MM.1S (cell line): ENCODE measurements around the gene RASD2.

Experiments used
- DNase-seq: peaks from one replicate; pipeline ENCODE4 v3.0.0-alpha.2; 2015
- H2AFZ ChIP-seq: fragments of 300-600 bp; sonication (generic); 2 replicates; pipeline ENCODE4 v1.6.0; 2016; ENCODE audit warnings: antibody characterized with exemption, low read length
- H3F3A ChIP-seq: fragments of 300-600 bp; sonication (generic); 2 replicates; pipeline ENCODE4 v1.6.1; 2016; ENCODE audit warnings: mild to moderate bottlenecking, antibody characterized with exemption, low read length, moderate library complexity, mixed read lengths; ENCODE audit not compliant: insufficient read depth
- H3K27ac ChIP-seq: fragments of 300-600 bp; sonication (generic); 2 replicates; pipeline ENCODE4 v1.5.1; 2016; ENCODE audit warnings: mild to moderate bottlenecking, low read length
- H3K27me3 ChIP-seq: fragments of 300-600 bp; sonication (generic); replicated peaks from 2 replicates; pipeline ENCODE4 v1.6.0; 2016; ENCODE audit warnings: low read length; ENCODE audit not compliant: insufficient read depth
- H3K36me3 ChIP-seq: fragments of 300-600 bp; sonication (generic); replicated peaks from 2 replicates; pipeline ENCODE4 v1.6.1; 2016; ENCODE audit warnings: mild to moderate bottlenecking, low read length, mixed read lengths; ENCODE audit not compliant: insufficient read depth
- H3K4me1 ChIP-seq: fragments of 300-600 bp; sonication (generic); 2 replicates; pipeline ENCODE4 v1.6.1; 2016; ENCODE audit warnings: low read length, mixed read lengths
- H3K4me2 ChIP-seq: fragments of 300-600 bp; sonication (generic); 2 replicates; pipeline ENCODE4 v1.6.0; 2016; ENCODE audit warnings: low read depth, low read length
- H3K4me3 ChIP-seq: fragments of 300-600 bp; sonication (generic); 2 replicates; pipeline ENCODE4 v1.5.1; 2016; ENCODE audit warnings: low read length, mixed read lengths
- H3K79me2 ChIP-seq: fragments of 300-600 bp; sonication (generic); 2 replicates; pipeline ENCODE4 v1.6.1; 2016; ENCODE audit warnings: mixed run types, low read length, mixed read lengths
- H3K9ac ChIP-seq: fragments of 300-600 bp; sonication (generic); 2 replicates; pipeline ENCODE4 v1.6.1; 2016; ENCODE audit warnings: low read length, mixed read lengths
- H3K9me2 ChIP-seq: fragments of 300-600 bp; sonication (generic); replicated peaks from 2 replicates; pipeline ENCODE4 v1.6.1; 2016; ENCODE audit warnings: mild to moderate bottlenecking, low read length, mixed read lengths; ENCODE audit not compliant: insufficient read depth
- H3K9me3 ChIP-seq: fragments of 300-600 bp; sonication (generic); replicated peaks from 2 replicates; pipeline ENCODE4 v1.6.1; 2016; ENCODE audit warnings: mild to moderate bottlenecking, low read length, mixed read lengths; ENCODE audit not compliant: insufficient read depth
- H4K20me1 ChIP-seq: fragments of 300-600 bp; sonication (generic); 2 replicates; pipeline ENCODE4 v1.6.1; 2016; ENCODE audit warnings: mild to moderate bottlenecking, low read length, moderate library complexity, mixed read lengths; ENCODE audit not compliant: insufficient read depth
- EZH2 ChIP-seq: fragments of 300-600 bp; sonication (generic); optimal IDR thresholded peaks from 2 replicates; pipeline ENCODE3; 2017; ENCODE audit warnings: low read depth, mild to moderate bottlenecking, antibody characterized with exemption, low read length, mixed read lengths
- EZH2phosphoT487 ChIP-seq: fragments of 300-600 bp; sonication (generic); IDR thresholded peaks from 2 replicates; pipeline ENCODE4 v1.6.1; 2018; ENCODE audit warnings: antibody characterized with exemption, low read length
- TF ChIP-seq, protein P1 (sequence below): fragments of 300-600 bp; sonication (generic); IDR thresholded peaks from 2 replicates; pipeline ENCODE4 v1.5.1; 2016; ENCODE audit warnings: antibody characterized with exemption, low read length, mixed read lengths

The RASD2 gene

DNA sequence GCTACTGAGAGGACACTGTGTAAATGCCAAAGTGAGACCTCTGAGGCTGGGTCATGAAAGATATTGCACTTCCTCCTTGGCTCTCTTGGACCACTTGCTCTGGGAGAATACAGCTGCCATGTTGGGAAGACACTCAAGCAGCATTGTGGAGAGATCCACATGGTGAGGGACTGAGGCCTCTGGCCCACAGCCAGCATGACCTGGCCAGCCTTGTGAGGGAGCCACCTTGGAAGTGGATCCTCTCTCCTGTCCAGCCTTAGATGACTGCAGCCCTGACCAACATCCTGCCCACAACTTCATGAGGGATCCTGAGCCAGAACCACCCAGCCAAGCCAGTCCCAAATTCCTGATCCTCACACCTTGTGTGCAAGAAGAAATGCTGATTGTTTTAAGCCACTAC lies 46.1 kb downstream of the RASD2 start:
- Histone ChIP-seq H3K27me3 (peaks cover 8% of the 10 kb centered on the region; the same call in 1 of the 2 replicates), H3K4me3 (no peak overlapping the region), H3K79me2 (no peaks in the 10 kb centered on the region), H3K4me1 (no peaks in the 10 kb centered on the region), H3K36me3 (no peaks in the 10 kb centered on the region), H3K9ac (no peak overlapping the region), H3K27ac (no peak overlapping the region), H4K20me1 (no peaks in the 10 kb centered on the region), H3F3A (no peaks in the 10 kb centered on the region), H3K9me2 (no peaks in the 10 kb centered on the region), H3K9me3 (no peaks in the 10 kb centered on the region), H3K4me2 (no peak overlapping the region), H2AFZ (no peak overlapping the region)
- TF ChIP-seq EZH2 (no peak), EZH2phosphoT487 (no peak)
- TF ChIP-seq, protein P1, sequence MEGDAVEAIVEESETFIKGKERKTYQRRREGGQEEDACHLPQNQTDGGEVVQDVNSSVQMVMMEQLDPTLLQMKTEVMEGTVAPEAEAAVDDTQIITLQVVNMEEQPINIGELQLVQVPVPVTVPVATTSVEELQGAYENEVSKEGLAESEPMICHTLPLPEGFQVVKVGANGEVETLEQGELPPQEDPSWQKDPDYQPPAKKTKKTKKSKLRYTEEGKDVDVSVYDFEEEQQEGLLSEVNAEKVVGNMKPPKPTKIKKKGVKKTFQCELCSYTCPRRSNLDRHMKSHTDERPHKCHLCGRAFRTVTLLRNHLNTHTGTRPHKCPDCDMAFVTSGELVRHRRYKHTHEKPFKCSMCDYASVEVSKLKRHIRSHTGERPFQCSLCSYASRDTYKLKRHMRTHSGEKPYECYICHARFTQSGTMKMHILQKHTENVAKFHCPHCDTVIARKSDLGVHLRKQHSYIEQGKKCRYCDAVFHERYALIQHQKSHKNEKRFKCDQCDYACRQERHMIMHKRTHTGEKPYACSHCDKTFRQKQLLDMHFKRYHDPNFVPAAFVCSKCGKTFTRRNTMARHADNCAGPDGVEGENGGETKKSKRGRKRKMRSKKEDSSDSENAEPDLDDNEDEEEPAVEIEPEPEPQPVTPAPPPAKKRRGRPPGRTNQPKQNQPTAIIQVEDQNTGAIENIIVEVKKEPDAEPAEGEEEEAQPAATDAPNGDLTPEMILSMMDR: no peak
- no peak for DNase-seq

DNA sequence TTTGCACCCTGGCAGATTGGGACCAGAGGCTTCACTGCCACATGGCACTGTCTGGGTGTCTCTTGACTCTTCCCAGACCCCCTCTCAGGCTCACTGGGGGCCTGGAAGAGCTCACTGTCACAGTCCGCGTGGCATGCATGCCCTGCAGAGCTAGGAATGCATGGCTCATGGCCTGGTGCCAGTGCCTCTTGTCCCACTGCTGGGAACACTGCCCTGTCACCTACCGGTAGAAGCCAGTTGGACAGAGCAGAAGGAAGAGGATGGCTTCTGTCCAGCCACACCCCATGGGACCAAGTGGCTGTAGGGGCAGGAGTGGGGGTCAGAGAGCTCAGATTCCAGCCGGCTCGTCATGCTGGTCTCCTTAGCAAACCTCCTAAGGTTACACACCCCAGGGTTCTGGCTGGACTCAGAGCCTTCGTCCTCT lies 46.8 kb downstream of the RASD2 start:
- no peaks in the 10 kb centered on the region for H3K4me1 ChIP-seq

DNA sequence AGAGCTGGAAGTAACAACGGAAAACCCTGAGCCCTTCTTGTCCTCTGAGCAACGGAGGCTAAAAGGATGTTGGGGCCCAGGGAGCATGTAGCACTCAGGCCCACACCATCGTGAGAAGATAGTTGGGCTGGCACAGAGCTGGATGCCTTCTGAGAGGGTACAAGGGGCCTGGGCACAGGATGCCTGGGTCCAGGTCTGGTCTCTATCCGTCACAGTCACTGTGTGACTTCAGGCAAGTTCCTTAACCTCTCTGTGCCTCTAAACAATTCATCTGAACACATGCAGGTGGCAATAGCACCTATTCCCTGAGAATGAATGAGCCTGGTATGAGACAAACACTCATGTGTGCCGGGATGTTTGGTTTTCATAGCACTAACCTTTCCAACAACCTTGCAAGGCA lies 47.3 kb downstream of the RASD2 start:
- Histone ChIP-seq H3K4me3 (no peak overlapping the region), H3K27ac (no peak overlapping the region), H3K4me1 (no peaks in the 10 kb centered on the region), H3K4me2 (no peak overlapping the region), H3K9me3 (no peaks in the 10 kb centered on the region), H3K9me2 (no peaks in the 10 kb centered on the region), H4K20me1 (no peaks in the 10 kb centered on the region), H2AFZ (no peak overlapping the region), H3K36me3 (no peaks in the 10 kb centered on the region), H3K79me2 (no peaks in the 10 kb centered on the region), H3K27me3 (peaks cover 8% of the 10 kb centered on the region; the same call in 1 of the 2 replicates), H3F3A (no peaks in the 10 kb centered on the region), H3K9ac (no peak overlapping the region)
- TF ChIP-seq EZH2 (no peak), EZH2phosphoT487 (no peak)
- TF ChIP-seq, protein P1: no peak
- no peak for DNase-seq

More for the DNA sequence above, 46.8 kb downstream of the RASD2 start:
- no peaks in the 10 kb centered on the region for H3K36me3 ChIP-seq
- no peaks in the 10 kb centered on the region for H3K9me2 ChIP-seq
- peaks cover 8% of the 10 kb centered on the region; the same call in 1 of the 2 replicates for H3K27me3 ChIP-seq
- H3K4me3 ChIP-seq: no peak overlapping the region
- H4K20me1 ChIP-seq: no peaks in the 10 kb centered on the region
- no peaks in the 10 kb centered on the region for H3K9me3 ChIP-seq
- H3K4me2 ChIP-seq: no peak overlapping the region
- no peak overlapping the region for H3K9ac ChIP-seq
- DNase-seq: no peak
- H2AFZ ChIP-seq: no peak overlapping the region
- H3K79me2 ChIP-seq: no peaks in the 10 kb centered on the region
- H3K27ac ChIP-seq: no peak overlapping the region
- TF ChIP-seq, protein P1: no peak
- TF ChIP-seq EZH2 (no peak), EZH2phosphoT487 (no peak)
- H3F3A ChIP-seq: no peaks in the 10 kb centered on the region
